ENCODE data around the gene TBC1D9.

The TBC1D9 gene

DNA sequence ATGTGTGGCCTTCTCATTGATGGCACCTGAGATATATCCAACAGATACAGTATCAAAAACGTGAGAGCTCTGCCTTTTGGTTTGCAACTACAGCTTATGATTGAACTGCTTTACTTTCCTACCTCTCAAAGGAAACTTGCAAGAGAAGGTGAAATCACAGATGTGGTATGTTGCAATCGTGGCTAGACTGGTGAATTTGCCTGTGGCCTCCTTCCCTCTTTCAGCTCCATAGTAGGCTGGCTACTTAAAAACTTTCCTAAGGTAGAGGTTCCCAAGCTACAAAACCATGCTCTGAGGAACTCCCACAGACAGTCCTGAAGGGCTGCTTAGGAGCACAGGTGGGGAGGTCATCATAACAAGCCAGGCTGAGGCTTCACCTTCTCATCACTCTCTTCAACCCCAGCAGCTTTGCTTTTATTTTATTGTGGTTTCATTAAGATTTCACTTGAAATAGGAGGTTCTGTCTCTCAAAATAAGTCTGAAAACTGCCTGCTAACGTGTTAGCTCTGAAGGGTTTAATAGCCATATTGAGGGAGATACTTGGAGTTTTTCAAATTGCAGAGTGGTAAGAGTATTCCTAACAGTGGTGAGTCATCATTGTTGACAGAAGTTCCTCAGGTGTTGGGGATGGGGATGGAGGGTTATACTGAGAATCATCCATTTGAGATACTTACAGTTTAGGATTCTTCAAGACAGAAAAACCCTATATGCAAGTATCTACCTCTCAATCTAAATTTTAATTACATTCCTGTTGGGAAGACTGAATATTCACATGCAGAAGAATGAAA, 93.9 kb downstream of the TBC1D9 start:
- Histone ChIP-seq H3K36me3 (ENCODE audit: control insufficient read depth, insufficient read depth, low read length) (no peaks in the 10 kb centered on the region), H3K27ac (ENCODE audit: low read depth, low read length) (no peak overlapping the region)

GRCh38 chr4:140661550-140661949, 94.6 kb downstream of the TBC1D9 start:
- Histone ChIP-seq H3K27ac (ENCODE audit: low read depth, low read length) (no peak overlapping the region), H3K9me3 (ENCODE audit: control insufficient read depth, insufficient read depth, low read length) (no peaks in the 10 kb centered on the region), H3K9ac (ENCODE audit: low read depth, low read length) (no peak overlapping the region), H3K27me3 (ENCODE audit: control insufficient read depth, insufficient read depth, low read length) (no peaks in the 10 kb centered on the region), H3K36me3 (ENCODE audit: control insufficient read depth, insufficient read depth, low read length) (no peaks in the 10 kb centered on the region), H3K4me3 (ENCODE audit: low read depth, low read length) (no peak overlapping the region), H3K4me1 (ENCODE audit: control insufficient read depth, insufficient read depth, low read length) (0 out of 2 replicates have a peak, but pooled peaks cover 4% of the 10 kb centered on the region)

More for the DNA sequence above, 93.9 kb downstream of the TBC1D9 start:
- H3K9ac ChIP-seq (ENCODE audit: low read depth, low read length), result no peak overlapping the region
- no peaks in the 10 kb centered on the region for H3K27me3 ChIP-seq (ENCODE audit: control insufficient read depth, insufficient read depth, low read length)
- 0 out of 2 replicates have a peak, but pooled peaks cover 4% of the 10 kb centered on the region for H3K4me1 ChIP-seq (ENCODE audit: control insufficient read depth, insufficient read depth, low read length)
- H3K9me3 ChIP-seq (ENCODE audit: control insufficient read depth, insufficient read depth, low read length), result no peaks in the 10 kb centered on the region
- no peak overlapping the region for H3K4me3 ChIP-seq (ENCODE audit: low read depth, low read length)

DNA sequence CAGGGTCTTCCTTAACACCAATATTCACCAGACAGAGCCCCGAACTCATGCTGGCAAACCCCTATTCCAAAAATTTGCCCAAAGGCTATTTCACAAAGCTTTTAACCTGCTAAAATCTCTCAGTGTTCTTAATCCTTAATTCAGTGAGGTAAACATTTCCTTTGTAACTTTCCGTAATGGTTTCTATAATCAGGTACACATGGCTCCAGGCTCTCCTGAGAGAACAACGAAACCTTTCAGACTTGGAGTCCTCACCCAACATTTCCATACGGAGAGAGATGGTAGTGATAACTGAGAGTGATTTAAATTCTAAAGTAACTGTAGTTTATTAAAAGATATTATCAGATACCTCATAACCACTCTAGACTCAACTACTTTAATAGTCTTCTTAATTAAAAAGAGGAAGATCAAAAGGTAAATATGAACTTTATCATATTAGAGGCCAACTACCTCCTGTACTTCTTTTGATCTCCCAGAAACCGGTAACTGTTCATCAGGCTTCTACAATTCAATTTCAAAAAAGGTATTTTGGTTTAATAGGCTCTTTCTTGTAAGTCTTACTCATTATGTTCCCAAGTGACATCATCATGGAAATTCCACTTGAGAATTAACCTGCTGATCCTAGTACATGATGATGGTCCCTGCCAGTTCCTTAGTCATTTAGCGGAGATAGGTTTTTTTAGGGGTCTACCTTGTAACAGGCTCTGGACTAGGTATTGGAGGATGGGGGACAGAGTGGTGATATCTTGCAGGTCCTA, 96.1 kb downstream of the TBC1D9 start:
- Histone ChIP-seq H3K36me3 (ENCODE audit: control insufficient read depth, insufficient read depth, low read length) (no peaks in the 10 kb centered on the region), H3K9ac (ENCODE audit: low read depth, low read length) (no peak overlapping the region), H3K27ac (ENCODE audit: low read depth, low read length) (no peak overlapping the region), H3K4me3 (ENCODE audit: low read depth, low read length) (no peak overlapping the region), H3K27me3 (ENCODE audit: control insufficient read depth, insufficient read depth, low read length) (no peaks in the 10 kb centered on the region), H3K4me1 (ENCODE audit: control insufficient read depth, insufficient read depth, low read length) (0 out of 2 replicates have a peak, but pooled peaks cover 4% of the 10 kb centered on the region), H3K9me3 (ENCODE audit: control insufficient read depth, insufficient read depth, low read length) (no peaks in the 10 kb centered on the region)

- peaks cover 17% of the 10 kb centered on the region for H3K4me1 ChIP-seq (ENCODE audit: control insufficient read depth, insufficient read depth, low read length)
- no peaks in the 10 kb centered on the region for H3K27me3 ChIP-seq (ENCODE audit: control insufficient read depth, insufficient read depth, low read length)
- peak overlapping the region; percentile 70 for H3K27ac ChIP-seq (ENCODE audit: low read depth, low read length)
- no peak overlapping the region for H3K4me3 ChIP-seq (ENCODE audit: low read depth, low read length)
- H3K36me3 ChIP-seq (ENCODE audit: control insufficient read depth, insufficient read depth, low read length), result no peaks in the 10 kb centered on the region
- H3K9me3 ChIP-seq (ENCODE audit: control insufficient read depth, insufficient read depth, low read length), result no peaks in the 10 kb centered on the region
- no peak overlapping the region for H3K9ac ChIP-seq (ENCODE audit: low read depth, low read length)
These were observed 101.7 kb downstream of the TBC1D9 start for GRCh38 chr4:140654495-140654814.

GRCh38 chr4:140653718-140654494, 102.3 kb downstream of the TBC1D9 start:
- H3K4me1 ChIP-seq (ENCODE audit: control insufficient read depth, insufficient read depth, low read length), result peaks cover 17% of the 10 kb centered on the region
- H3K27ac ChIP-seq (ENCODE audit: low read depth, low read length), result peak overlapping the region; percentile 80
- no peaks in the 10 kb centered on the region for H3K9me3 ChIP-seq (ENCODE audit: control insufficient read depth, insufficient read depth, low read length)
- no peaks in the 10 kb centered on the region for H3K36me3 ChIP-seq (ENCODE audit: control insufficient read depth, insufficient read depth, low read length)
- H3K27me3 ChIP-seq (ENCODE audit: control insufficient read depth, insufficient read depth, low read length), result no peaks in the 10 kb centered on the region
- peak overlapping the region; percentile 41 for H3K4me3 ChIP-seq (ENCODE audit: low read depth, low read length)
- H3K9ac ChIP-seq (ENCODE audit: low read depth, low read length), result peak overlapping the region; percentile 38; the same call in 1 of the 2 replicates

- no peak overlapping the region for H3K27ac ChIP-seq (ENCODE audit: low read depth, low read length)
- no peaks in the 10 kb centered on the region for H3K9me3 ChIP-seq (ENCODE audit: control insufficient read depth, insufficient read depth, low read length)
- no peaks in the 10 kb centered on the region for H3K36me3 ChIP-seq (ENCODE audit: control insufficient read depth, insufficient read depth, low read length)
- no peak overlapping the region for H3K4me3 ChIP-seq (ENCODE audit: low read depth, low read length)
- H3K9ac ChIP-seq (ENCODE audit: low read depth, low read length), result no peak overlapping the region
- H3K27me3 ChIP-seq (ENCODE audit: control insufficient read depth, insufficient read depth, low read length), result no peaks in the 10 kb centered on the region
- H3K4me1 ChIP-seq (ENCODE audit: control insufficient read depth, insufficient read depth, low read length), result peaks cover 21% of the 10 kb centered on the region
These were observed 103.6 kb downstream of the TBC1D9 start for GRCh38 chr4:140652601-140653000.

- Histone ChIP-seq H3K27me3 (ENCODE audit: control insufficient read depth, insufficient read depth, low read length) (no peaks in the 10 kb centered on the region), H3K9ac (ENCODE audit: low read depth, low read length) (no peak overlapping the region), H3K4me3 (ENCODE audit: low read depth, low read length) (no peak overlapping the region), H3K27ac (ENCODE audit: low read depth, low read length) (no peak overlapping the region), H3K36me3 (ENCODE audit: control insufficient read depth, insufficient read depth, low read length) (no peaks in the 10 kb centered on the region), H3K4me1 (ENCODE audit: control insufficient read depth, insufficient read depth, low read length) (peaks cover 18% of the 10 kb centered on the region), H3K9me3 (ENCODE audit: control insufficient read depth, insufficient read depth, low read length) (no peaks in the 10 kb centered on the region)
These were observed 107.4 kb downstream of the TBC1D9 start for GRCh38 chr4:140648716-140649308.

GRCh38 chr4:140645614-140646412, 110.4 kb downstream of the TBC1D9 start:
- peaks cover 16% of the 10 kb centered on the region for H3K4me1 ChIP-seq (ENCODE audit: control insufficient read depth, insufficient read depth, low read length)
- no peak overlapping the region for H3K27ac ChIP-seq (ENCODE audit: low read depth, low read length)
- no peak overlapping the region for H3K9ac ChIP-seq (ENCODE audit: low read depth, low read length)
- no peaks in the 10 kb centered on the region for H3K36me3 ChIP-seq (ENCODE audit: control insufficient read depth, insufficient read depth, low read length)
- H3K27me3 ChIP-seq (ENCODE audit: control insufficient read depth, insufficient read depth, low read length), result no peaks in the 10 kb centered on the region
- no peak overlapping the region for H3K4me3 ChIP-seq (ENCODE audit: low read depth, low read length)
- H3K9me3 ChIP-seq (ENCODE audit: control insufficient read depth, insufficient read depth, low read length), result no peaks in the 10 kb centered on the region

DNA sequence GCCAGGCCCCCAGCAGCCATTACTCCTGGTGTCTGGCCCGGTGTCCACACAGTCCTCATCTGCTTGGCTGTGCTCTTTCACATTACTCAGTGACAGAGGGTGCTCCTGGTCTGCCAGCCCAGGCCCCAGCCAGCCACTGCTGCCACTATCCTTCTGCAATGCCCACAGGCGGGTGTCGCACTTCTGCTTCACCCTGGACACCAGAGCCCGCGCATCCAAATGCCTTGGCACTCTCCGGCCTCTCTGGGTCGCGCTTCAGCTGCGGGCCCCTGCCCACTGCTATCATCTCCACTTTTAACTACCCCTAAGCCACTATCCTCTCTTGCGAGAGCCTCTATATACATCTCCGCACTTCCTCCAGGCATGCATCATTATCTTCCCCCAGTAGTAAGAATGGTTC, 111.0 kb downstream of the TBC1D9 start:
- Histone ChIP-seq H3K4me3 (ENCODE audit: low read depth, low read length) (no peak overlapping the region), H3K9me3 (ENCODE audit: control insufficient read depth, insufficient read depth, low read length) (no peaks in the 10 kb centered on the region), H3K27ac (ENCODE audit: low read depth, low read length) (no peak overlapping the region), H3K4me1 (ENCODE audit: control insufficient read depth, insufficient read depth, low read length) (peaks cover 16% of the 10 kb centered on the region), H3K9ac (ENCODE audit: low read depth, low read length) (no peak overlapping the region), H3K27me3 (ENCODE audit: control insufficient read depth, insufficient read depth, low read length) (no peaks in the 10 kb centered on the region), H3K36me3 (ENCODE audit: control insufficient read depth, insufficient read depth, low read length) (no peaks in the 10 kb centered on the region)

Data from HUES48 (cell line).